ENCODE results near the gene CORO7. TPM values are rescaled to one million over a fixed set of nuclear protein-coding genes. Genes with fewer than 3 reads are reported as not detected.

The CORO7 gene
- total RNA-seq, 1 donor from 2014 or later: 35.1 TPM

GRCh38 chr16:4365615-4366014 lies 50.8 kb downstream of the CORO7 start:
- Mint-ChIP-seq H3K36me3 (no peaks in the 10 kb centered on the region), H3K27me3 (ENCODE audit: low read depth) (no peaks in the 10 kb centered on the region), H3K4me1 (peaks cover 2% of the 10 kb centered on the region)

GRCh38 chr16:4365014-4365406 lies 51.4 kb downstream of the CORO7 start:
- no peaks in the 10 kb centered on the region for H3K9me3 Mint-ChIP-seq
- peaks cover under 1% of the 10 kb centered on the region for H3K4me1 Mint-ChIP-seq
- H3K27me3 Mint-ChIP-seq (ENCODE audit: low read depth): no peaks in the 10 kb centered on the region
- TF ChIP-seq CTCF (IDR thresholded peaks at IDR 0.05; ENCODE audit: unreplicated experiment): no peak
- H3K36me3 Mint-ChIP-seq: no peaks in the 10 kb centered on the region
- no peak overlapping the region for H3K27ac Mint-ChIP-seq
- no peak overlapping the region for H3K4me3 Mint-ChIP-seq
- DNase-seq (ENCODE audit: low spot score in 2 of 2, unreplicated experiment in 2 of 2): no peak

More at GRCh38 chr16:4365615-4366014, 50.8 kb downstream of the CORO7 start:
- Mint-ChIP-seq H3K9me3 (no peaks in the 10 kb centered on the region), H3K27ac (no peak overlapping the region), H3K4me3 (no peak overlapping the region)
- no peak for DNase-seq (ENCODE audit: low spot score in 2 of 2, unreplicated experiment in 2 of 2)
- no peak for TF ChIP-seq CTCF (IDR thresholded peaks at IDR 0.05; ENCODE audit: unreplicated experiment)

GRCh38 chr16:4364196-4365013 lies 52.0 kb downstream of the CORO7 start:
- Mint-ChIP-seq H3K9me3 (no peaks in the 10 kb centered on the region), H3K4me3 (no peak overlapping the region), H3K27me3 (ENCODE audit: low read depth) (no peaks in the 10 kb centered on the region), H3K4me1 (no peaks in the 10 kb centered on the region), H3K36me3 (no peaks in the 10 kb centered on the region), H3K27ac (no peak overlapping the region)
- TF ChIP-seq CTCF (IDR thresholded peaks at IDR 0.05; ENCODE audit: unreplicated experiment): no peak
- no peak for DNase-seq (ENCODE audit: low spot score in 2 of 2, unreplicated experiment in 2 of 2)

GRCh38 chr16:4362476-4363135 lies 53.8 kb downstream of the CORO7 start:
- no peaks in the 10 kb centered on the region for H3K4me1 Mint-ChIP-seq
- no peak for TF ChIP-seq CTCF (IDR thresholded peaks at IDR 0.05; ENCODE audit: unreplicated experiment)
- H3K36me3 Mint-ChIP-seq: peaks cover 2% of the 10 kb centered on the region
- no peaks in the 10 kb centered on the region for H3K27me3 Mint-ChIP-seq (ENCODE audit: low read depth)
- no peaks in the 10 kb centered on the region for H3K9me3 Mint-ChIP-seq
- no peak for DNase-seq (ENCODE audit: low spot score in 2 of 2, unreplicated experiment in 2 of 2)
- no peak overlapping the region for H3K4me3 Mint-ChIP-seq
- no peak overlapping the region for H3K27ac Mint-ChIP-seq

- no peak overlapping the region for H3K4me3 Mint-ChIP-seq
- H3K36me3 Mint-ChIP-seq: peaks cover 2% of the 10 kb centered on the region
- no peaks in the 10 kb centered on the region for H3K27me3 Mint-ChIP-seq (ENCODE audit: low read depth)
- DNase-seq (ENCODE audit: low spot score in 2 of 2, unreplicated experiment in 2 of 2): no peak
- no peak for TF ChIP-seq CTCF (IDR thresholded peaks at IDR 0.05; ENCODE audit: unreplicated experiment)
- no peaks in the 10 kb centered on the region for H3K4me1 Mint-ChIP-seq
- no peak overlapping the region for H3K27ac Mint-ChIP-seq
- H3K9me3 Mint-ChIP-seq: no peaks in the 10 kb centered on the region
These were observed 54.5 kb downstream of the CORO7 start for GRCh38 chr16:4361944-4362311.

Data from mesothelial cell of epicardium (in vitro differentiated cells).